WTC11 (cell line): ENCODE data around the gene ITPR1.

Source experiments
- ATF1 ChIP-seq: sonication (generic); formaldehyde crosslinking; IDR thresholded peaks from 2 replicates; pipeline ENCODE4 v1.8.1; 2023; ENCODE audit warnings: mild to moderate bottlenecking, moderate library complexity, missing genetic modification reagents
- CBFB ChIP-seq: sonication (generic); formaldehyde crosslinking; IDR thresholded peaks from 2 replicates; pipeline ENCODE4 v1.8.1; 2022; ENCODE audit warnings: mild to moderate bottlenecking, low read depth, missing genetic modification reagents
- CREB1 ChIP-seq: sonication (generic); formaldehyde crosslinking; IDR thresholded peaks from 2 replicates; pipeline ENCODE4 v1.8.0; 2023; ENCODE audit warnings: mild to moderate bottlenecking, missing genetic modification reagents
- CREM ChIP-seq: sonication (generic); formaldehyde crosslinking; IDR thresholded peaks from 2 replicates; pipeline ENCODE4 v1.8.1; 2022; ENCODE audit warnings: mild to moderate bottlenecking, missing genetic modification reagents, moderate library complexity
- NFE2L1 ChIP-seq: sonication (generic); formaldehyde crosslinking; IDR thresholded peaks from 2 replicates; pipeline ENCODE4 v1.8.1; 2023; ENCODE audit warnings: missing genetic modification reagents
- NR3C1 ChIP-seq: sonication (generic); formaldehyde crosslinking; conservative IDR thresholded peaks from 2 replicates; pipeline ENCODE4 v1.8.1; 2023; ENCODE audit warnings: low read depth, mild to moderate bottlenecking, missing genetic modification reagents
- SMAD3 ChIP-seq: sonication (generic); formaldehyde crosslinking; IDR thresholded peaks from 2 replicates; pipeline ENCODE4 v1.8.0; 2022; ENCODE audit warnings: missing genetic modification reagents, mild to moderate bottlenecking, borderline replicate concordance
- SMAD4 ChIP-seq: sonication (generic); formaldehyde crosslinking; IDR thresholded peaks from 2 replicates; pipeline ENCODE4 v1.8.0; 2022; ENCODE audit warnings: mild to moderate bottlenecking, missing genetic modification reagents
- SOX15 ChIP-seq: fragments of 250-450 bp; sonication (Bioruptor Pico); IDR thresholded peaks from 2 replicates; pipeline ENCODE4 v1.9.0; 2021; ENCODE audit warnings: mild to moderate bottlenecking
- ZNF416 ChIP-seq: fragments of 250-450 bp; sonication (Bioruptor Pico); IDR thresholded peaks from 2 replicates; pipeline ENCODE4 v1.9.0; 2021; ENCODE audit warnings: mild to moderate bottlenecking, inconsistent platforms
- TF ChIP-seq, protein P1 (sequence below): fragments of 200-600 bp; IDR thresholded peaks from 2 replicates; pipeline ENCODE4 v1.8.0; 2022; ENCODE audit warnings: antibody characterized with exemption
- TF ChIP-seq, protein P2 (sequence below): sonication (generic); formaldehyde crosslinking; IDR thresholded peaks from 2 replicates; pipeline ENCODE4 v1.8.1; 2022; ENCODE audit warnings: low read depth, mild to moderate bottlenecking, moderate library complexity, missing genetic modification reagents, borderline replicate concordance
- TF ChIP-seq, protein P3 (sequence below): sonication (generic); formaldehyde crosslinking; IDR thresholded peaks from 2 replicates; pipeline ENCODE4 v1.8.1; 2022; ENCODE audit warnings: mild to moderate bottlenecking, moderate library complexity, missing genetic modification reagents

DNA sequence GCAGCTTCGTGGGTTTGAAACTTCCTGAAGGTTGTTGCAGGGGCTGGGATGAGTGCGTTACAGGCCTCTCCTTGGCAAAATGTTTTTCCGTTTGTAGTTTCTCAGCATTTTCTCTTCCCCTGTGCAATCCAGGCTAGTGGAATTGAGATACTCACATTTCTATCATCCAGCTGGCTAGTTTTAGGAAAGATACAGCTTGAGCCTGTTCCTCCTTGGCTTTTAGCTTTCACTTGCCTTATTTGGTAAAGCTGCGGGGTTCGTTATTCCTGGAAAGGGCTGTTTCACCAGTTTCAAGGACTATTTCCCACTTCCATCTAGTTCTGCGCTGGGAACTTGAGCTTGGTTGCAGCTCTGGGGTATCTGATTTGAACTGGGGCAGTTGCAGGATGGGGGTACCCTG, 90.3 kb downstream of the ITPR1 start:
- TF ChIP-seq, protein P1, sequence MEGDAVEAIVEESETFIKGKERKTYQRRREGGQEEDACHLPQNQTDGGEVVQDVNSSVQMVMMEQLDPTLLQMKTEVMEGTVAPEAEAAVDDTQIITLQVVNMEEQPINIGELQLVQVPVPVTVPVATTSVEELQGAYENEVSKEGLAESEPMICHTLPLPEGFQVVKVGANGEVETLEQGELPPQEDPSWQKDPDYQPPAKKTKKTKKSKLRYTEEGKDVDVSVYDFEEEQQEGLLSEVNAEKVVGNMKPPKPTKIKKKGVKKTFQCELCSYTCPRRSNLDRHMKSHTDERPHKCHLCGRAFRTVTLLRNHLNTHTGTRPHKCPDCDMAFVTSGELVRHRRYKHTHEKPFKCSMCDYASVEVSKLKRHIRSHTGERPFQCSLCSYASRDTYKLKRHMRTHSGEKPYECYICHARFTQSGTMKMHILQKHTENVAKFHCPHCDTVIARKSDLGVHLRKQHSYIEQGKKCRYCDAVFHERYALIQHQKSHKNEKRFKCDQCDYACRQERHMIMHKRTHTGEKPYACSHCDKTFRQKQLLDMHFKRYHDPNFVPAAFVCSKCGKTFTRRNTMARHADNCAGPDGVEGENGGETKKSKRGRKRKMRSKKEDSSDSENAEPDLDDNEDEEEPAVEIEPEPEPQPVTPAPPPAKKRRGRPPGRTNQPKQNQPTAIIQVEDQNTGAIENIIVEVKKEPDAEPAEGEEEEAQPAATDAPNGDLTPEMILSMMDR = no peak
- TF ChIP-seq CREM (CRISPR knock-in tag) = no peak
- TF ChIP-seq, protein P2, sequence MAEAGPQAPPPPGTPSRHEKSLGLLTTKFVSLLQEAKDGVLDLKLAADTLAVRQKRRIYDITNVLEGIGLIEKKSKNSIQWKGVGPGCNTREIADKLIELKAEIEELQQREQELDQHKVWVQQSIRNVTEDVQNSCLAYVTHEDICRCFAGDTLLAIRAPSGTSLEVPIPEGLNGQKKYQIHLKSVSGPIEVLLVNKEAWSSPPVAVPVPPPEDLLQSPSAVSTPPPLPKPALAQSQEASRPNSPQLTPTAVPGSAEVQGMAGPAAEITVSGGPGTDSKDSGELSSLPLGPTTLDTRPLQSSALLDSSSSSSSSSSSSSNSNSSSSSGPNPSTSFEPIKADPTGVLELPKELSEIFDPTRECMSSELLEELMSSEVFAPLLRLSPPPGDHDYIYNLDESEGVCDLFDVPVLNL (CRISPR knock-in tag) = no peak
- TF ChIP-seq, protein P3, sequence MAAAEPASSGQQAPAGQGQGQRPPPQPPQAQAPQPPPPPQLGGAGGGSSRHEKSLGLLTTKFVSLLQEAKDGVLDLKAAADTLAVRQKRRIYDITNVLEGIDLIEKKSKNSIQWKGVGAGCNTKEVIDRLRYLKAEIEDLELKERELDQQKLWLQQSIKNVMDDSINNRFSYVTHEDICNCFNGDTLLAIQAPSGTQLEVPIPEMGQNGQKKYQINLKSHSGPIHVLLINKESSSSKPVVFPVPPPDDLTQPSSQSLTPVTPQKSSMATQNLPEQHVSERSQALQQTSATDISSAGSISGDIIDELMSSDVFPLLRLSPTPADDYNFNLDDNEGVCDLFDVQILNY (CRISPR knock-in tag) = no peak
- no peak for TF ChIP-seq CREB1
- TF ChIP-seq NFE2L1 (CRISPR knock-in tag) = no peak
- TF ChIP-seq ATF1 (CRISPR knock-in tag) = no peak
- TF ChIP-seq SMAD4 (CRISPR knock-in tag) = no peak
- no peak for TF ChIP-seq CBFB (CRISPR knock-in tag)
- no peak for TF ChIP-seq NR3C1 (CRISPR knock-in tag)
- TF ChIP-seq ZNF416 (CRISPR knock-in tag) = no peak
- no peak for TF ChIP-seq SMAD3 (CRISPR knock-in tag)
- no peak for TF ChIP-seq SOX15 (CRISPR knock-in tag)
